ENCODE data around the gene ZFHX3.

- TF ChIP-seq CTCF (IDR thresholded peaks at IDR 0.05) = no peak
- TF ChIP-seq EZH2 (IDR thresholded peaks at IDR 0.05; ENCODE audit: borderline replicate concordance, insufficient read depth, low read depth, low read length, poor library complexity, severe bottlenecking) = no peak
Measured at GRCh38 chr16:72876221-72876620, 171.7 kb downstream of the ZFHX3 start.

Measured in B cell (primary cell).